HuH-7.5 (cell line): Measurements from ENCODE around the gene SLC27A3.
A peak's percentile ranks its signal among the peaks of the same experiment; 100 is the strongest.

Source experiments
- DNase-seq: peaks from one replicate; pipeline ENCODE4 v3.0.0; 2011; ENCODE audit warnings: low spot score

The SLC27A3 gene, protein sequence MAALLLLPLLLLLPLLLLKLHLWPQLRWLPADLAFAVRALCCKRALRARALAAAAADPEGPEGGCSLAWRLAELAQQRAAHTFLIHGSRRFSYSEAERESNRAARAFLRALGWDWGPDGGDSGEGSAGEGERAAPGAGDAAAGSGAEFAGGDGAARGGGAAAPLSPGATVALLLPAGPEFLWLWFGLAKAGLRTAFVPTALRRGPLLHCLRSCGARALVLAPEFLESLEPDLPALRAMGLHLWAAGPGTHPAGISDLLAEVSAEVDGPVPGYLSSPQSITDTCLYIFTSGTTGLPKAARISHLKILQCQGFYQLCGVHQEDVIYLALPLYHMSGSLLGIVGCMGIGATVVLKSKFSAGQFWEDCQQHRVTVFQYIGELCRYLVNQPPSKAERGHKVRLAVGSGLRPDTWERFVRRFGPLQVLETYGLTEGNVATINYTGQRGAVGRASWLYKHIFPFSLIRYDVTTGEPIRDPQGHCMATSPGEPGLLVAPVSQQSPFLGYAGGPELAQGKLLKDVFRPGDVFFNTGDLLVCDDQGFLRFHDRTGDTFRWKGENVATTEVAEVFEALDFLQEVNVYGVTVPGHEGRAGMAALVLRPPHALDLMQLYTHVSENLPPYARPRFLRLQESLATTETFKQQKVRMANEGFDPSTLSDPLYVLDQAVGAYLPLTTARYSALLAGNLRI

DNA sequence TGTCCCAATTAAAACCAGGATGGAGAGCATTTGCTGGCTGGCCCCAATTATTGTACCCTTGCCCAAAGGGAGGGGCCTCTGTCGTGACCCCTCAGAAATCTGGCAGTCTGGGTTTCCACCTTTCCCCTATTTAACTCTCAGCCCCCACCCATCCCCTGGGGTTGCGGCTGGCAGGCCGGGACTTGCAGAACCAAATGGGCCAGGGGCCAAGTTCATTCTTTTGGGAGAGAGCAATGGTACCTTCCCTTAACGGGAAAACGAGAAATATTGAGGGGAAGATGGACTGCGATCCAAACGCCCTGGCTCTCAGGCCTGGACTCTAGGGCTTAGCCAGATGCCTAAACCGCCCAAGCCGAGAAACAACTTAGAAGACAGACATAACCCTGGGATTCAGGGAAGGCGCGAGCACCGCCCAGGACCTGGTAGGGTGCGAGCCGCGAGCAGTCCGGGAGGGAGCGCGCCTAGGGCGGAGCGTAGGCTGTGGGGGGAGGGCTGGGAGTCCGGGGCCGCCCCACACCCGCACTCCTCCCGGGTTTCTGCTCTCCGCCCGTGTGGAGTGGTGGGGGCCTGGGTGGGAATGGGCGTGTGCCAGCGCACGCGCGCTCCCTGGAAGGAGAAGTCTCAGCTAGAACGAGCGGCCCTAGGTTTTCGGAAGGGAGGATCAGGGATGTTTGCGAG is at the start of gene SLC27A3:
Gene SLC27A3, plus strand, starts transcription at position 628 of the 678 bp plus-strand sequence. CDS start 91 bp downstream, outside the sequence.
- peak; percentile 77 for DNase-seq

DNA sequence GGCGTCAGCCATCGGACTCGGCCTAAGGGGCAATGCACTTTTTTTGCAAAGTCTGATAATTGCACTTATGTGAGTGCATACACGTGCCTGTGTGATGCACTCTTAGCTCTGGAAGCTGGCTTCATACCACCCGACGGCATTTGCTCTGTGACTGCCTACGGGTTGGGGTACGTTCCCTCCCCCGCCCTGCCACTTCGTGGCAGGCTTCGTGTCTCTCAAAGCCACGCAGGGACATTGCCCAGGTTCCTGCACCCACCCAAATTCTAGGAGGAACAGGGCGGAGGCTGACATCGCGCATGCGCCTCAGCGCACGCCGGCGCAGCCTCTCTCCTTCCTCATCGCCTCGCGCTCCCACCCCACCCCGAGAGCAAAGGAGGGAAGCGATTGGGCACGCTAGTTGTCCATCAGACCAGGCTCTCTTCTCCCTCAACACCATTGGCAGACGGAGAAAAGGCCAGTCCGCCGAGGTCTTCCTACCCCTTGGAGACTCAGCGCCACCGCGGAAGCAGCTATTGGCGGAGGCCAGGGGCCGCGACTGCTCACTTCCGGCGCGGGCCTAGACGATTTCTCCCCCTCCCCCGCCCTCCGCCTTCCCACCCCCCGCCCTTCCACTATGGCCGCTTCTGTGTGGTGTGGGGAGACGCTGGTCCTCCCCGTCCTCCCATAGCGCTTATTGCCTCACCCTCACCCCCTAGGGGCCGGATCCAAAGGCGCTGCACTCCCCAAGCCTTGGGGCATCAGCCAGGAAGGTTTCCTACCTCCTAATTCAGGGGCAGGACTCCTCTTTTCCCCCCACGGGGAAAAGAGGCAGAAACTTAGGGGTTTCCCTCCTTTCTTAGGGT is 47.5 kb upstream of the SLC27A3 start, which contains the start of gene INTS3:
Gene INTS3, plus strand, starts transcription at position 588 of the 842 bp plus-strand sequence. CDS start 585 bp downstream, outside the sequence.
- peak; percentile 98 for DNase-seq

DNA sequence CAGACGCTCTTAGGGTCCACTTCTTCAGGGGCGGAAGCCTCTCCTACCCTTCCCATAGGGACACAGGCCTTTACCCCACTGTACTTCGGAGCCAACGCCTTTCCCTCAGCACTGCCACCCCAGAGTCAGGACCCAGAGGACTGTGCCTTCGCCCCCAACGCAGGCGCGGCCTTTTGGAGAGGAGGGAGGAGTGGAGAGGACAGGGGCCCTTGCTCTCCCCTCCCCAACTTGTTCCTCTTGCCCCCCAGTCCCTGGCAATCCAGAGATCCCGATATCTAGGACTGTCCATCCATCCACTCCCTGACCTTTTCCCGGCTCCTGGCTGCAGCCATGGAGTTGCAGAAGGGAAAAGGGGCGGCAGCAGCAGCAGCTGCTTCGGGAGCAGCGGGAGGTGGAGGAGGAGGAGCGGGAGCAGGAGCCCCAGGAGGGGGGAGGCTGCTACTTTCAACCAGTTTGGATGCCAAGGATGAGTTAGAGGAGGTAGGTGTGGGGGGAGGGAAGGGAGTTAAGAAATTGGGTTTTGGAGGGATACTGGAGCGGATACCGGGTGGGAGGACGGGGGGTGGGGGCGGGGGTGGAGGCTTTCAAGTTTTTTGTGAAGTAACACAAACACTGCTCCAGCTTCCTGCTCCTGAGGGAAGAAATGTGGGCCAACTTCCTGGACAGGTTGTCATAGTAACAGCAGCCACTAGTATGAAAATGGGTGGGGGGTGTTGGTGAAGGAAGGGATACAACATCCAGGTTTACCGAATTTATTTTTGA is 46.7 kb upstream of the SLC27A3 start:
- peak; percentile 25 for DNase-seq

DNA sequence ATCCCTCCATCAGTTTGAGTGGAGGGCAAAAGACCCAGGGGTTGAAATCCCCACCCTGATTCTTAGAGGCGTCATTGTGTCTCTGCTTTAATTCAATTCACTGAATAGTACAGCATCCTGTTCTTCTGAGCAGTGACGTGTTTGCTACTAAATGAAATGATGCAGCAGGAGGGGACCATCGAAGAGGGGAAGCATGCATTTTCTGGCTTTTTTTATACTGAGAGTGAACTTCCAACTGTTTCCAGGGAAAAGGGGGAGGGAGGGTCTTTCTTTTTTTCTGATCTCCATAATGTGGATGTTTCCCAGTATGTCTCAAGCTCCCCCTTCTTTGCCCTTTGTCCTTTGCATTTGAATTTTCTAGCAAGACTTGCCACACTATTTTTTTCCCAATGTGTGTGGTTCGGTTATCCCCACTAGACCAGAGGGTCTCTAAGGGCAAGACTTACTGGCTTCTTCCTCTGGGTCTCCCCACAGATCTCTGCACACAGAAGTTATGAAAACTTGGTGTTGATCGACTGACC is 44.7 kb upstream of the SLC27A3 start:
- DNase-seq: no peak

DNA sequence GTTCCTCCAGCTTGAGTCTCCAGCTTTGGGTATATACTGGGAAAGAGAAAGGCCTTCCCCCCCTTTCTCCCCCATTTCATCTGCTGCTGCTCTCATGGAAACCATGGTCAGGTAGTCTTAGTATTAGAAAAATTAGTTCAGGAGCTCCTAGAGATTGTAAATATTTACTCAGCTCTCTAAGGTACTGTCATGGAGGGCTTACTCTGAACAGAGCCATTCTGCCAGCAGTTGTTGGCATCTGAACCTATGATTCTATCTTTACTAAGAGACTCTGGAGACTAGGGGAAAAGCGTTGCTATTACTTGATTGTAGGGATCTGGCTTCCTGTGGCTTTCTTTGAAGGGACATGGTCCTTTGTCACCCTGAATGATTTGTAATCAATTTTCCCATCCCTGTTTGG is 41.2 kb upstream of the SLC27A3 start:
- DNase-seq: no peak

DNA sequence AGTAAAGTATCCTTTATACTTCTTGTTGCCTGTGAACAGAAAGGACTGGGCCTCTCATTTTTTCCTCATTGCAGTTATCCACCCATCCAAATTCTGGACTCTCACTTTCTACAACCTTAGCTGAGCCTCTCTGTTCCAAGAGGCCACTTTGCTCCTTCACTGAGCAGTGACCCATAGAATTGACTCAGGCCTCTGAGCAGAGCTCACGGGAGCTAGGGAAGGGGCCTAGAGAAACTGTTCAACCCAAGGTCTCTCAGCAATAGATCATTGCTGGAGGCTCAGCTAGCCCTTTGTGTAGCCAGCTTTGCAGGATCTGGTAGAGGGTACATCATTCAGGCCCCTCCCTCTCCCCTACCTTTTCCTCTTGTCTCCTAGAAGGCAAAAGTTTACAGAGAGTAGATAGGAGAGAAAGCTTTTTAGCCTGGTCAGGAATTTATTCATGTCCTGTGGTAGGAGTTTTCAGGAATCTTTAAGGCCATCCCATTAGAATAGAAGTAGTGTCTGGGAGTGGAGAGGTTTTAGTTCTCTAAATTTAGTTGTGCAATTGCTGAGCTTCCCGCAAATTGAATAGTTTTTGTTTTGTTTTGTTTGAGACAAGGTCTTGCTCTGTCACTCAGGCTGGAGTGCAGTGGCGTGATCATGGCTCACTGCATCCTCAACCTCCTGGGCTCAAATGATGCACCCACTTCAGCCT is 40.7 kb upstream of the SLC27A3 start:
- DNase-seq: no peak

DNA sequence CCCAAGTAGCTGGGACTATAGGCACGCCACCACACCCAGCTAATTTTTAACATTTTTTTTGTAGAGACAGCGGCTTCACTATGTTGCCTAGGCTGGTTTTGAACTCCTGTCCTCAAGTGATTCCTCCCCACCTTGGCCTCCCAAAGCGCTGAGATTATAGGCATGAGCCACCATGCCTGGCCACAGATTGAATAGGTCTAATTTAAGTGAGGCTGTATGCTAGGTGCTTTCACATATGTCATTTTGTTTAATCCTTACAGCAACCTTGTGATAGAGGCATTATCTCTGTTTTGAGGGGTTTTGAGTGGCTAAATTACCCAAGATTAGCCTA is 40.2 kb upstream of the SLC27A3 start:
- DNase-seq: no peak

DNA sequence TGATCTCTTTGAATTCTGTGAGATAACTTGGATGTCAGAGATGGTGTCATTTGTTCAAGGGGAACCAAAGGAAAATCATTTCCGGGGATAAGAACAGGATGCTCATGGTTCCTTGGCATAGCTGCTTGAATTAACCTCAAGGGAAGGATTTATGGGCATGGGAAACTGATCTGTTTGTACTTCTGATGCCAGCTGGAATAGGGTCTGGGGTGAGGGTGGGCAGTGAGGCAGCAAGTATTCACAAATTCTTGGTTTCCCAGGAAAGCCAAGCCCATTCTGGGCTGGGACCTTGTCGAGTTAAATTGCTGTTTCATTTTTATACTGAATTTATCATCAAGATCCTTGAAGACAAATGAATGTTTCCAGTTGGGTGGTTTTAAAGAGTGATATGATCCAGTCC is 33.2 kb upstream of the SLC27A3 start:
- no peak for DNase-seq

DNA sequence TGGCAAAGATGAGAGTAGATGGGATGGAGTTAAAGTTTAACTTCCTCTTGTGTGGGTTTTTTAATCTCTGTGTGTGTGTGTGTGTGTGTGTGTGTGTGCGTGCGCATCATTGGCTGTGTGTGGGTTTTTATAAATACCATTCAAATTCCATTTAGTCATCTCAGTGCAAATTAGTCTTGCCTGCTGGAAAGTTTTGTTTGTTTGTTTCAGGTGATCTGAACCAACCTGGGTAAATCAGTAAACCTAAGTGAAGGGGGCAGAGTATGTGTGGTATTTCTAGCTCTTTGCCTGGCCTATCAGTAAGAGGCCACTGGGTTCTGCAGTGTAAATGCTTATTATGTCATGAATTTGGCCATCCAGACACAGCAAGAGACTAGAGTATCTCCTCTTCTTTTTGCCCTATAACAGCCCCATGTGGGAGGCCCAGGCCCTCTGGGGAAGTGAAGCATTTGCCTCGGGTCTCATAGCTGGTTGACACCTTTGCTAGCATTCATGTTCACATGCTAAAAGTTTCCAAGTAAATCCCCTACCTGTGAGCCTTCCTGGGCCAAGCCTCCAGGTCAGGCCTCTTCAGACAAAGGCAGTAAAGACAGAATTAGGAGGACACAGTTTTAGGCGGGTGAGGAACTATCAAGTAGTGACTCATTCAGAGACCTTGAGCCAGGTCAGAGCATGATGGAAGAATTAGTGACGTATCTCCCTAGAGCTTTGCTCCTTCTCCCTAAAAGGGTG is 32.6 kb upstream of the SLC27A3 start:
- no peak for DNase-seq

DNA sequence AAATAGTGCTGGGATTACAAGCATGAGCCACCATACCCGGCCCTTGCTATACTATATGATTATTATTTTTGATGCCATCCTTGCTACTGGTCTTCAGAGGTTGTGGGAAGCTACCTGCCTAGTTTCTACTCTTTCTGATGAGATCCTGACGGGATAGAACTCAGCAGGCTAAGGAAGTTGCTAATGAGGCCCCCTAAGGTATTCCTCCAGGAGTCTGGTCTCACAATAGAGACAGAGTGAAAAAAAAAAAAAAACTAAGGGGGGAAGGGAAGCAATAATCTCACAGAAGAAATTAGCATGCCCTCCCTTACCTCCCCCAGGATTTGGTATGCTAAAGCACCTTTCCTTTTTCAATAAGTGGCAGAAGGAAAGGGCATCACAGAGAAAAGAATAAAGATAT is 29.8 kb upstream of the SLC27A3 start:
- DNase-seq: no peak

DNA sequence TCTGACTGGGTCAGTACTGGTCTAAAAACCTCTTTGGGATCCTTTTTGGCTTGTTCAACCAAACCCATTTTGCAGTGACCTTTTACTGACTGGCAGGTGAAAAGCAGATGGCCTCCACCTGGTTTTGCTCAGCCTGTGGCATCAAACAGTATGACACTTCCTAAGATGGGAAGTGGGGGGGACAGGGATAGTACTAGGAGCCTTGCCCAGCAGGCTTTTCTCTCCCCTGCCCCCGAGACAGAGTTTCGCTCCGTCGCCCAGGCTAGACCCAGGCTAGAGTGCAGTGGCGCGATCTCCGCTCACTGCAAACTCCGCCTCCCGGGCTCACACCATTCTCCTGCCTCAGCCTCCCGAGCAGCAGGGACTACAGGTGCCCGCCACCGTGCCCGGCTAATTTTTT is 29.0 kb upstream of the SLC27A3 start:
- no peak for DNase-seq

DNA sequence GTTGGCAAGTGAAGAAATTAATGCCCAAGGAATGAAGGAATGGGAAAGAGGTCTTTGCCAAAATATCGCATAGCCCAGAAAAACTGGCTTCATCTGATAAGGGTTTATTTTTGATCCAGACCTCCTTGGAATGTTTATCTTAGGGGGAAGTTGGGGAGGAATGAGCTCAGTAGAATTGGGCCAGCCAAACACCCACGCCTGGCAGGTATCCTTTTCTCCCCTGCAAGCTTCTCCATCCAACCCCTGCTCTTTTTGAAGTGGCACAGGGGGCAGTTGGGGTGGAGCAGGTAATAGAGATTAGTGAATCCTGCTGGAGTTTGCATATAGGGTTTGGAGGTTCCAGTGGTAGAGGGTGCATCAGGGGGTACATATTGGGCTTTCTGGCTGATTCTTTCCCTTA is 26.3 kb upstream of the SLC27A3 start:
- no peak for DNase-seq

DNA sequence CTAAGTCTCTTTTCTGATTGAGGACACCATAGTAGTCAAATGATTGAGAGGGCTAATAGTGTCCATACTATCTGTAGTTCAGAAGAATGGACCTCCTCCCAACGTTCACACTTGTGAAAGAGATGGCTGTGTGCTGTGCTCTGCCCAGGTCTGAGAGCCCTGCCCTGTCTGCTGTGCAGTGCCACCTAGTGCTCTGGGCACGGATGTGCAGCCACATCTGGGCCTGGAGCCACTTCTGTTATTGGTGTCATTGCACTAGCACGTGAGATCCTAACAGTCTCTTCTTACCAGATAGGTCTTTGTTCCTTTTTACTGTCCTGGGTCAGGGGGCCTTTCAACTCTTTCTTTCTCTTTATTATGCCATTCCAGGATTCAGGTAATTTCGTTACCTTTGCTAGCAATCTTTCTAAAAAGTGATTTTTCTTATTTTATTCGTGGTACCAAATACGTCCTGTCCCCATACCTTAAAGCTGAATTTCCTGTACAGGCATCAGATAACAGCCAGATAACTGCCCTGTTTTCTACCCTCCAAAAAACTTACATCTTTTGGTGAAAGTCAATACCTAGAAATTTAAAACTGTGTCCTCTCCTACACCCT is 25.7 kb upstream of the SLC27A3 start:
- peak; percentile 89 for DNase-seq

DNA sequence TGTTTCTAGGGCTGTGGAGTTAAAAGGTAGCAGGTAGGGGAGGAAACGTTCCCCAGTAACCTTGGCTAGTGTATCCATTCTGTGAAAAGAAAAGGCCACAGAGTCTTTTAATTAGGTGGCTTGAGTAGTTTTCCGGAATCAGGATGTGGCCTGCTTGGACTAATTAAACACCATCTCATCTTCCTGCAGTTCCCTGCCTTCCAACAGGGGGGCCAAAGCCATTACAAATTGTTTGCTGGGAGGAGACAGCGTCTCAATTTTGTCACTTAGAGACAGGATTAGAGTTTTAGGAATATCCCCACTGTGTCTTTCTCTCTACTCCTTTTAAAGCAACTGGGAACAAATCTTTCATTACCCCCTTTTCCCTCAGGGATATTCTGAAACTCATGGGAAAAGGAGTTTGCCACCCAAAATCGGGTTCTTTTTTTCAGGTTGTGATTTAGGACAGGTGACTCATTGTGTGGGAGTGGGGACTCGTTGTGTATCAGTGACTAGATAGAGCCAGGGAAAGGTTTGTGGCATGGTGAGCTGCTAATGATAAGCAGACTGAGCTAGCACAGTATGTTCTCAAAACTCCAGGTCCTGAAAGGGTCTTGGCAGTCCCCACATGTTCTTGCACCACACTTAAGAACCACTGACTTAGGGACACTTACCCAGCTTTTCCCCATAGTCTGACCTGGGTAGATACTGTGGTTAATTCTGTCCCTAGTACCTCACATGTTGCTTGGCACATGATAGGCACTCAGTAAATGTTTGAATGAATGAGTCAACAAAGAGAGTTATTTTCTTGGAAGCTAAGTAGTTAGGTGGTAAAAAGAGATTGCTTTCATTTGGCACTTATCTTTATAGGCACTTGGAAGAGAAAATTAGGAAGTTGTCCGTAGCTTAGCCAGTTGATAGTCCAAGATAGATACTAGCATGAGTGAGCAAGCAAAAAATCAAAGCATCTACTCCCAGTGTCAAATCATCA is 24.9 kb upstream of the SLC27A3 start:
- no peak for DNase-seq

DNA sequence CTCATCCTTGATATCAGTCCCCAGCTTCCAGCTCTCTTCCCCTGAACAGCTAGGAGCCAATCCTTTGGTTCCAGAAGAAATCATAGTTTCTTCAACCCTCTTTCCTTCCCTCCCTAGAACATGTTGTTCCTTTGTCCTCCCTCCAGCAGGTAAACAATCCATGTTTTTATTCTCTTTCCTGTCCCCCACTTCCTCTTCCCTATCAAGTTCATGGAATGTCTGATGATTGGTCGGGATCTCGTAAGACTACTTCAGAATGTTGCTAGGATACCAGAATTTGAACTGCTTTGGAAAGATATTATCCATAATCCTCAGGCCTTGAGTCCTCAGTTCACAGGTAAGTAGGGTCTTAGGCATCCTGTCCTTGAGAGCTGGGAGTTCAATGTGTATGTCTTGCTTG is 23.1 kb upstream of the SLC27A3 start:
- no peak for DNase-seq

DNA sequence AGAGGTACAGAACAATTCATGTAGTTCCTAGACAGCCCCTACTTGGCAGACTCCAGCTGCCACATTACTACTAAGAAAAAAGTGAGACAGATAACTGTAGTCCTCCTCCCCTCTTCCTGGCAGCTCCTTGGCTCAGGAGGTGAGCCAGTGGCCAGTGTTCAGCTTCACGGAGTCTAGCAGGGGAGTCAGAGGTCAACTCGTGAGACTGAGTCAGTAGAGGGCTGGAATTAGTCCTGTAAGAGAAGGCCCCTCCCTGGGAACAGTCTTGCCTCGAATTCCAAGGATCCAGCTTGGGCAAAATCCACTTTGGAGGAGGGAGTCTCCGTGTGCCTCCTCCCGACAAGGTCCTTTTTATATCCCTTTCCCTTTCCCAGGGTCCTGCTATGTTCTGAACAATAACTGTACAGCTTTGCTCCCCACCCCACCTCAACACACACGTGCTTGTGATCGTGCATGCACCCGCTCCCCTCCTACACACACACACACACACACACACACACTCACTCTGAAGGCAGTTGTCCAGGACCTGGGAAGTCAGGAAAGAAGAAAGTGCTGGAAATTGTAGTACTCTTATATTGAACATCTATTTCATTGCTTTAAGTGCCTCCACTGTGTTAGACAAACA is 22.5 kb upstream of the SLC27A3 start:
- DNase-seq: no peak

DNA sequence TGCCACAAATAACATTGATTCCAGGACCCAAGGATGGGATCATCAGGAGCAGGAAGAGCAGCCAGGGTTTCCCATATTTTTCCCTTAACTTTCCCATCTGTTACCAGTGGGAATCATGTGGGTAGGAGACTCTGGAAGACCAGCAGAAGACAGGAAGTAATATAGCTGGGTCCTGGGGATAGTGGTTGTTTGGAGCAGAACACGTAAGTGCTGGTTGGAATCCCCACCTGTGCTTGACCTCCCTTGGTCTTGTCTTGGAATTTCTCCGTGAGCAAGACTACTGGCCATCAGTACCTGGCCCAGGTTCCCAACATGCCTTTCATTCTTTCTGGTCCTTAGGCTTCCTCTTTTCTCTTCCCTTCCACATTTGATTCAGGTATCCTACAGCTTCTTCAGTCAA is 20.9 kb upstream of the SLC27A3 start:
- DNase-seq: no peak

DNA sequence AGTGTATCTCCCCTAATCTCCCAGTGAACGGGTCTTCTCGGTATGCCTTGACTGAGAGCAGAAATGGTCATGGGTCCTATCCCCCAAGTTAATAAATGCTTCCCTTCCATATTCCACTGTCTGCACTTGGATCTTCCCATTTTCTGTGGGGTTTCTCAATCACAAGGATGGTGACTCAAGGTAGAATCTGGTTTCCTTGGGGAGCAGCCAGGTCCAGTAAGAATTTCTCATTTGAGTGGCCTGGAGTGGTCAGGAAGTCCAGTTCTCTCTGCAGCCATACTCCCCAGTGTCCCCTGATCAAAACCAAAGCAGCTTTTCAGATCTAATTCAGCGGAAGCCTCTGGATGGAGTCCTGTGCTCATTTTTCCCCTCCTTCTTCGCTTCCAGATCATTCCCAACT is 14.8 kb upstream of the SLC27A3 start:
- DNase-seq: no peak
